Fibroblast of skin of abdomen (primary cell): ENCODE results near the gene CLDND2.
A peak's percentile ranks its signal among the peaks of the same experiment; 100 is the strongest.

Source experiments
- DNase-seq: peaks from one replicate; pipeline ENCODE4 v3.0.0-alpha.2; 2013

CLDND2 gene

DNA sequence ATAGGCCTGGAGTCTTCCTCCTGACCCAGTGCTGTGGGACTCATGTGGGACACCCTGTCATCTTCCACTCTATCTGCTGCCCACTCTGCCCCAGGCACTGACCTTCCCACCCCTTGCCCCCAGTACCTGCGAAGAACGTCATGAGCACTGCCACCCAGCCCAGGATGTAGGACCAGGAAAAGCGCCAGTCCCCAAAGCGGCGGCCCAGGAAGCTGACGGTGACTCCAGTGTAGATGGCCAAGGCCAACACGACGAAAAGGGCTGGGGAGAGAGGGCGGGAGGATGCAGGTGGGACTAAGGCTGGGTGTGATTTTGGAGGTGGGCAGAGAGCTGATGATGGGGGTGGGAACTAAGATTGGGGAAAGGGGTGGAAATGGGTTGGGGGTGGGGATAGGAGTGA is 11.6 kb upstream of the CLDND2 start:
- no peak for DNase-seq

DNA sequence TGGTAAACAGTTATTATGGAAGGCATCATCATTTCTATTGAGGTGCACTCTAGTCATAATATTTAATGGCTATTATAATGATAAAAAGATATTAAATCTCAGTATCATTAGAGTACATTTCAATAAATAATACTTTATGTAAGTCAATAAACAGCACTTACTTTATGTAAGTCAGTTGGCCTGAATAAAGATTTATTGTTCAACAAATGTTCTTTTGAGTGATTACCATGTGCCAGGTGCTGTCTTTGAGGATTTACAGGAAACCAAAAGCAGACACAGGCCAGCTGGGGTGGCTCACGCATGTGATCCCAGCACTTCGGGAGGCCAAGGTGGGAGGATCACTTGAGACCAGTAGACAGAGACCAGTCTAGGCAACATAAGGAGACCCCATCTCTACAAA is 8.6 kb upstream of the CLDND2 start:
- no peak for DNase-seq

DNA sequence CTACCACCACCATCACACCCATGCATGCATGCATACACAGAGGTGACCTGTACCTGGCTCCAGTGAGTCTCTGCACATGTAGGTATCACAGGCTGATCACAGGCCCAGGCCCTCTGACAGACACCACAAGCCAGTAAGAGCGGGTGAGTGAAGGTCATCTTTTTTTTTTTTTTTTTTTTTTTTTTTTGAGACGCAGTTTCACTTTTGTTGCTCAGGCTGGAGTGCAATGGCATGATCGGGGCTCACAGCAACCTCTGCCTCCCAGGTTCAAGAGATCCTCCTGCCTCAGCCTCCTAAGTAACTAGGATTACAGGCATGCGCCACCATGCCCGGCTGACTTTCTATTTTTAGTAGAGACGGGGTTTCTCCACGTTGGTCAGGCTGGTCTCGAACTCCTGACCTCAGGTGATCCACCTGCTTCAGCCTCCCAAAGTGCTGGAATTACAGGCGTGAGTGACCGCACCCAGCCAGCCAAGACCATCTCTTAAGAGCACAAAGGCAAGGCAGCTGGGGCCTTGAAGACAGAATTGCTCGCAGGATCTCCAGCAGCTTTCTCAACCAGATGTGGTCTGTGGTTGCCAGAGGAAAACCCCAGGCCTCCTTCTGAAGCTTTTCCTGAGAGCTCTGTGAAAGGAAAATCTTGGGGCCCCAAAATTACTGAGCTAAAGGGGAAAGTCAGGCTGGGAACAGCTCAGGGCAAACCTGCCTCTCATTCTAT is 6.9 kb upstream of the CLDND2 start:
- DNase-seq: no peak

DNA sequence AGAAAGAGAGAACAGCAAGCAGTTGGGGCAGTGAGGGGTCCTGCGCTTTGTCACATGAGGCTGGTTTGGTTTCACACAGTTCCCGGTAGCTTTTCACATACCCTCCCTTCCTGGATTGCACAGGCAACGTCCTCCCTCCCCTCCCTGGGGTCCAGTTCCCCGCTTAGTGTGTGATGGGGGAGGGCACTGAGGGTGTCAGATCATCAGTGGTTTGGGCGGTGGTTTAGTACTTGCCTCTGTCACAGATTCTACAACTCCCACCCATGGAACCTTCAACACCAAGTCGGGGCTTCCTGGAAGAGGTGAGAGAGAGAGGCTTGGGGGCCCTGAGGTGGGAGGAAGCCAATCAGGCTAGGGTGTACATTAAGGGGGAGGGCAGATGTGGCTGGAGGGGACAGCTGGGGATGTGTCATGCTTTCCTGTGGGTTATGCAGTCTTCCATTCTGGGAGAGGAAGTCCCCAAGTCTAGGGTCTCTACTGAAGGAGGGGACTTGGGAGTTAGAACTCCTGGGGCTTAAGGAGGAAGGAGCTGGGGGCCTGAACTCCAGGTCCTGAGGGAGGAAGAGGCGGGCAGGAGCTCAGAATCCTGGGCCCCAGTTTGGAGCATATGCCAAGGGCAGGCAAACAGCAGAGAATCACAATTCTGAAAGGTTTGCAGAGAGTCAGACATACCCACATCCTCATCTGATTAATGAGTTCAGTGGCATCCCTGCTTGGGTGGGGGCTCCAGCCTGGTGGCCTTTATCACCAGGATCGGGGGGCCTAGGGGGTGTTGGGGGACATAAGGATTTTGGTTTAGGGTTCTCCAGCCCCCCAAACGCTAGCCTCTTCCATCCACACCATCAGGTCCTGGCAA is 4.1 kb upstream of the CLDND2 start, which contains the start of gene NKG7:
TSS of gene NKG7 (minus strand) at position 6 of the 856 bp plus-strand sequence. CDS start 119 bp downstream, outside the sequence.
- DNase-seq: no peak

DNA sequence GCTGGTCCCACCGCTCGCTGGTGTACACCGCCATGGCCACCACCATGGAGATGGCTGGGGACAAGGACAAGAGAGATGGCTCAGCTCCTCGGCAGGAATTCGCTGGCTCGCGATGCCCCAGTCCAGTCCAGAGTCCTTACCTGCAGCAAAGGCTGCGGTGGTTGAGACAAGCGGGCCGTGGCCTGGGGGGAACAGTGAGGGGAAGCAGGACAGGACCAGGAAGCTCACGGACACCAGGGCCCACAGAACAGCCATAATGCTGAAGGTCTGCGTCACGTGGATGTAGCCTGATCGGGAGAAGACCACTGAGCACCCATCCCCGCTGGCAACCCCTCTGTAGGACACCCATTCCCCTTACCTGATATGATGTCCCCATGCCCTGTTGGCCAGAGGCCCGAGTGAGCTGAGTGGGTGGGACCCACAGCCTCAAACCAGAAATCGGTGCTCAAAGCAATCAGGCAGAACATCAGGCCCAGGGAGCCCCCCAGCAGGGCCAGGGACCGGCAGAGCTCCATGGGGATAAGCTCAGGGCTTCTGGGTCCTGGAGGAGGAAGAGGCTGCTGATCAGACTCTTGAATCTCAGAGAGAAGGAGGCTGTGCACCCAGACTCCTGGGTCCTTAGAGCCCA is 3.3 kb upstream of the CLDND2 start:
- no peak for DNase-seq

DNA sequence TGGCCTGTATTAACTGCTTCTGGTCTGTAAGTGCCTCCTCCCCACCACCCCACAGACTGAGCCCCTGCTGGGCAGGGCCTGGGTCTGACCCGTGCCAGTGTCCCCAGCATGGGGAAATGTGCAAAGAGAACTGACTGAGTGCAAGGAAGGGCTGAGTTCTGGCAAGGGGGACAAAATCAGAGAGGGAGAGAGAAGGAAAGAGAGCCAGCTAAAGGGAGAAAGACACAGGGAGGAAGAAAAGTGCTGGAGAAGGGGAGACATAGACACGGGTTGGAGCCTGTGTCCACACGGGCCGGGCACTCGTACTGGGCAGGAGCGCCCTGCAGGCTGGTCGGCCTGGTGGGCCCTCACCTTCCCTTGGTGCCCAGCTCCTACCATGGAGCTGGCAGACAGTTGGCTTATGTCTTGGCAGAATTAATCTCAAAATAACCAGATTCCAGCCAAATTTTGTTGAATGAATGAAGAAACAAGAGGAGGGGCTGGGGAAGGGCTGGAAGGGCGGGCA is 2.4 kb upstream of the CLDND2 start:
- DNase-seq: no peak

DNA sequence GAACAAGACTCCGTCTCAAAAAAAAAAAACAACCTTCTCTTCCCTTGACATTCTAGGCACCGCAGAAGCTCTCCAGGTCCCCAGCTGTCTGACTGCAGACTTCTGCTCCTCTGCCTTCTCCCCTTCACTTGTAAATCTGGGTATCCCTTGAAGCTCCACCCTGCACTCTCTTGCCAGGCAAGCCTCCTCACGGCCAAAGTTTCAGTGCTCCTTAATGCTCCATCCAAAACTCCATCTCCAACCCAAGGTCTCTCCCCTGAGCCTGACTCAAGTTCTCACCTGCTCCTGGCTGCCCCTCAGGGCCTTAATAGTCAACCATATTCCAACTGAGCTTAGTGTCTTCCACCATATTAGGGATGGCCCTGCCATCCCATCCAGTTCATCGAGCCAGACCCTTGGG is 1.4 kb upstream of the CLDND2 start:
- no peak for DNase-seq

DNA sequence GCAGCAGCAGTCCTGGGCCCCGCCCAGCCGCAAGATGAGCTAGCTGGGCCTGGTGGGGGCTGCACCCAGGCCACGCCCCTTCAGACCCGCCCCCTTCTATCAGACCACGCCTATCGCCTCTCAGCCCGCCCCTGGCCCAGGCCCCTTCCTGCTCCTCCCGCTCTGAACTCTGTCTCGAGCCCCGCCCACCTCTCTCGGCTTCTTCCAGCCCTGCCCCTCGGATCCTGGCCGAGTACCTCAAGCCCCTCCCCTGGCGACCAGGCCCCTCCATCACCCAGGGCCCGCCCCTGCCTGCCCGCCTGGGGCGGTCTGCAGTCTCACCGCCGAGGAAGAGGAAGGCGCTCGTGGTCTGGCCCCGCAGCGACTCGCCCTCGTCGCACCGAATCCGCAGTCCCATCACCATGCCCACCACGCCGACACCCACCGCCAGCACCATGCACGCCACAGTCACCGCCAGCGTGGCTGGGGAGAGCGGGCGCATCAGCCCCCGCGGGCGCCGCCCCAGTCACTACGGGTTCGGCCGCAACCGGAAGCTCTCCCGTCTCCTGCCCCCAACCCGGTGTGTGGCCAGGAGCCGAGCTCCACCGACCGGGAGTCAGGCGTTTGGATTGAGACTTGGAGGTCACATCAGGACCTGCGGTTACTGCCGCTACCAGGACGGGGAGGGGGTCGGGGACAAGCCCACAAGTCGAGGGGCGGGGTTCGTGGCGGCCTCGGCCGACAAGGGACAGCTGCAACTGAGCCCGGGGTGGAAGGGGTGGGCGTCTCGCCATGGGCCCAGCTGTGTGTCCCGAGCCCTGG is 1.0 kb downstream of the CLDND2 start:
- DNase-seq: peak; percentile 99

DNA sequence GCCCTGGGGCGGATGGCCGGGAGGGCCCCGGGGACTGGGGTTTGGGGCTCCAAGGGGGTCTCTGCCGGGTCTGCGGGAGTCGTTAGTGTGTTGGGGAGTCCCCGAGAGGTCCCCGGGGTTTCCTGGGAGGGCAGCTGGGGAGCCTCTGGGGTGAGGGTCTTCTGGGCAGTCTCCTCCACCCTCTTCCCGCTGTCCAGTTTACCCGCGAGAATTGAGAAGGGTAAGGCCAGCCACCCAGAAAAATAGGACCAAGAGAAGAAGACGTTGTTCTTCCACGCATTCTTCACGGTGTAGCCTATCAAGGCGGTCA is 1.6 kb downstream of the CLDND2 start:
- DNase-seq: no peak

DNA sequence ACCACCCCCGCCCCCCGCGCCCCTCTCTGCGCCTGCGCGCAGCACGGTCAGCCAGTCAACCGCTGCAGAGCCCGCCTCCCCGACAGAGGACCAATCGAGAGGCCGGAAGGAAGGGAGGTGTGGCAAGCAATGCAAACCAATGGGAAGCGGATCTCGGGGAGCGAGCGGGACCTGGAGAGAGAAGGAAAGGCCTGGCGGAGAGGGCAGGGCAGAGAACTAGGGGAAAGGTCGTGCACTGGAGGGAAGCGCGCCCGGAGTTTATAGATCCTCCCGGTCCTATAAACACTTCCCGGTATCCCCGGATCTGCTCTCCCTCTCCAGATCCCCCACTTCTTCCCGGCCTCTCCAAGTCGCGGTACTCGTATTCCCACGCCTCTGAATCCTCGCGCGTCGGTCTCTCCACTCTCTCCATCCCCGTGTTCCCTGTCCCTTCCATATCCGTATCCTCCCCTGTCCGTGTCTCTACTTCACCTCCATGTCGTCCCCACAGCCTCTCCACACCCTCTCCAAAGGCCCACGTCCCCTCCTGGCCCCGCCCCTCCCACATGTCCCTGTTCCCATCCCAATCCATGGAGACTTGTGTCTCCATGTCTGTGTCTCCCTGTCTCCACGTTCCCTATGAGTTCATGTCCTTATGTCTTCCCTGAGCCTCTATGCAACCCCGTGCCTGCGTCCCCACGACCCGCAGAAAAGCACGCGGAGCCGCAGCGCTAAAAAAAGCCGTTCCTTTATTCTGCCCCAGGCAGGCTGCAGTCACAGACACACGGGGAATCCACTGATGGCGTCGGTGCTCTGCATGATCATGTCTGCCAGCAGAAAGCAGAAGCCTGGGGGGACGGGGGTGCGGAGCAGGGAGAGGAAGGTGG is 2.2 kb downstream of the CLDND2 start:
- peak; percentile 98 for DNase-seq

DNA sequence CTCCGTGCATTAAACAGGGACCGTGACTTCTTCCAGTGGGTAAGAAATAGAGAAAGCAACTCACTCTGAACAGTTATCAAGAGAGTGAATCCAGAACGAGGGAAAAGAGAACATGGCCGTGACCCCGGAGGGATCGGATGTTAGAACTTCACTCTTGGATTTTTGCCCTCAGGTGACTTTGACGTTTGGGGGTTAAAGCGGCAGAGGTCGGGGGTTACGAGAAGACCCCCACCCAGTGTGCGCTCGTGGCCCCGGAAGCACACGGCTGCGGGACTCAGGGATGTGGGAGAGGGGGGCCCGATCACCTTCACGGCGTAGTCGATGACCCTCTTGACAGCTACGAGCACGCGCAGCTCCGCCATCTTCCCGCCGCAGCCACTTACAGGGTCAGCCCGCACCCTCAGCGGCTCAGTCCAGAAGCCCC is 2.8 kb downstream of the CLDND2 start, which contains the start of gene ETFB:
TSS of gene ETFB (minus strand) at position 424 of the 424 bp plus-strand sequence. CDS start at position 362, 62 bp downstream.
- DNase-seq: no peak

DNA sequence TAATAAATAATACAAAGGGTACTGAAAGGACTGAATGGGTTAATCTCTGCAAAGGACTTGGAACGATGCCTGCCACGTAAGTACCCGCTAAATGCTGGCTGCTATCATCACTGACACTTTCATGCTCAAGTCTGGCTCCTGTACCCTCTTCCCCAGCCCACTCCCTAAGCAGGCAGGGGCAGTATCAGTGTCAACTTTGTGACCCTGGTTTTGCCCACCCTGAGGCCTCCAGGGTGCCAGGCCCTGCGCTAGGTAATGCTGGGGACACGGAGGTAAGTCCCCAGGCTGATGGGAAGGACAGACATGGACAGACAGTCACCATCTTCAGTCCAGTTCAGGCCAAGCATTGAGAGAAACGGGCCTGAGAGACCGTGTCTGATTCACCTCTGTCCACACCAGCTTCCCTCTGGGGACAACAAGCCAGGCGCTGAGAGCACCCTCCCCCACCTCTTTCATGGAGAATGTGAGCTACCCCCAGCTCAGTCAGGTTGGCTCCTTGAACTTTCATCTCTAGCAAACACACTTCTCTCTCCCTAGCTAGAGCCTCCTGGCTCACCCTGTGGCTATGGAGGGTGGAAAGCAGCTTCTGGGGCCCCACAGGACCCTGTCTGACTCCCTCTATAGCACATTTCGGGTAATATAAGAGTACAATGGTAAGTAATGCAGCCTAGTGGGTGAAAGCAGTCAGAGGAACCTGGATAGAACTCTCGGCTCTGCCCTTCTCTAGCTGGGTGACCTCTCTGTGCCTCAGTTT is 3.4 kb downstream of the CLDND2 start:
- peak; percentile 31 for DNase-seq

DNA sequence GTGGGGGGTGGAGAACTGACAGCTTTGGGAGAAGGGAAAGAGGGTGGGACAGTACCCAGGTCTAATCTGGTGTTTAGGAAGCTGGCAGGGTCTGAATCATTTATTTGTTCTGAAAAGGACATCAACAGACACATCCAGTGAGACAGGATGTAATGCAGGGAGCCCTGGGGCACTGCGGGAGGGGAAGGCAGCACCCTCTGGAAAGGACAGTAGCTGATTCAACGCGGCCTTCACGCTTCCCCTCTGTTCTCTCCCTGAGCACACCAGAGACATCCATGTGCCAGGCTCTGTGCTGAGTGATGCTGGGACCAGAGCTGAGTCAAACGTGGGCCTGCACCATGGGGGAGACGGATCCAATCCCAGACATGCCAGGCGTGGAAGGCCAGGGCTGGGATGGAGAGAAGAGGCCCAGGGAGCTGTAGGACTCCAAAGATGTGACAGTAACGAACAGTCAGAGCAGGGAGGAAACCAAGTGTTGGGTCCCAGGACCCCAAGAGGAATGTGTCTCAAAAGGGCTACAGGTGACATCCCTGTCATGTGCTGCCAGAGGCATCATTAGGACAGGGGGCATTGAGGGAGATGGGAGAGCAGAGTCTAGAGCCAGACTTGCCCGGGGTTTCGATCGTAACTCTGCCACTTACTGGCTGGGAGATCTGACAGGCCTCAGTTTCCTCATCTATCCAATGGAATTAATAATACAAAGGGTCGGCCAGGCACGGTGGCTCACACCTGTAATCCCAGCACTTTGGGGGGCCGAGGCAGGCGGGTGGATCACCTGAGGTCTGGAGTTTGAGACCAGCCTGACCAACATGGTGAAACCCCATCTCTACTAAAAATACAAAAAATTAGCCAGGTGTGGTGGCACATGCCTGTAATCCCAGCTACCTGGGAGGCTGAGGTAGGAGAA is 4.3 kb downstream of the CLDND2 start:
- no peak for DNase-seq

DNA sequence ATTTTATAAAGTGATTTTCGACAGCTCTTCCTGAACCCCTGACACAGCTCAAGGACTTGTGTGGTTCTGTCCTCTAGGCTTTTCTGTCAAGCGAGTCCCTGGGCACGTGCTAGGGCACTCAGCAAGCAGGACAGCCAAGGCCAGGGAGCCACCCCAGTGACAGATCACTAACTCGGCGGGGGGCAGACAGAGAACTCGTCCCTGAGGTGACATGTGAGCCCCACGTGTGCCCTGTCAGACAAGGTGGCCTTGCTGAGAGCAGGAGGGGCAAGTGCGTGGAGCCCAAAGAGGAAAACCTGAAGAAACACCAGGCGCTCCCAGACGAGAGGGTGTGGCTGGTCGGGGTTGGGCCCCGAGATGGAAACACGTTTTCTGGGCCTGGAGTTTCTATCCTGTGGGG is 7.6 kb downstream of the CLDND2 start:
- no peak for DNase-seq

DNA sequence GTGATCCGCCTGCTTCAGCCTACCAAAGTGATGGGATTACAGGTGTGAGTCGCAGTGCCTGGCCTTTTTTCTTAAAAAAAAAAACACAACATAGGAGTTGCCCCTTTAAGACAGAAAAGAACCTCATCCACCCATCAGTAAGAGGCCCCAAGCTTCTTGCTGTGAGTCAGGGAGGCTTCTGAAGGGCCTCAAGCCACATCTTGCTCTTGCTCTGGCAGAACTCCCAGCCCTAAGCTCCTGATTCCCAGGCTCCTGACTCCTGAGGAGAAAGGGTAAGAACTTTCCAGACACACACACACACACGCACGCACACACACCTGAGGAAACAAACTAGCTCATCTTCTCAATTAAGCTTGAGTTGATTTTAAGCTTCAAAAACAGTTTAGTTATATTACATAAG is 9.5 kb downstream of the CLDND2 start:
- peak; percentile 81 for DNase-seq

DNA sequence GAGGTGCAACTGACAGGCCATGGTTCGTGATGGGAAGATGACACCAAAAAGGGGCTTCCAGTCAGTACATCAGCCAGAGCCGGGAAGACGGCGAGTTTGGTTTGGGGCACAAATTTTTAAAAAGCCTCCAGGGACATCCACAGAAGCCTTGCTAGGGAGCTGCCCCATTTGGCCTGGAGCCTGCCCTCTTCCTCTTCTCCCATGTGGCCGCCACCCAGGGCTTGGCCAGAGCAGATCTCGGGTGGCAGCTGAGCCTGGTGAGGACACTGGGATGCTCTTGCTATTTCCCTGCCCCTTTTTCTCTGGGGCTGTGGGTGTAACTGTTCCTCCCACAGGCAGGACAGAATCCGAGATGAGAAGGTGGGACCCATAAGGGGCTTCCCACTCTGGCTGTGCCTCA is 10.9 kb downstream of the CLDND2 start:
- DNase-seq: no peak

DNA sequence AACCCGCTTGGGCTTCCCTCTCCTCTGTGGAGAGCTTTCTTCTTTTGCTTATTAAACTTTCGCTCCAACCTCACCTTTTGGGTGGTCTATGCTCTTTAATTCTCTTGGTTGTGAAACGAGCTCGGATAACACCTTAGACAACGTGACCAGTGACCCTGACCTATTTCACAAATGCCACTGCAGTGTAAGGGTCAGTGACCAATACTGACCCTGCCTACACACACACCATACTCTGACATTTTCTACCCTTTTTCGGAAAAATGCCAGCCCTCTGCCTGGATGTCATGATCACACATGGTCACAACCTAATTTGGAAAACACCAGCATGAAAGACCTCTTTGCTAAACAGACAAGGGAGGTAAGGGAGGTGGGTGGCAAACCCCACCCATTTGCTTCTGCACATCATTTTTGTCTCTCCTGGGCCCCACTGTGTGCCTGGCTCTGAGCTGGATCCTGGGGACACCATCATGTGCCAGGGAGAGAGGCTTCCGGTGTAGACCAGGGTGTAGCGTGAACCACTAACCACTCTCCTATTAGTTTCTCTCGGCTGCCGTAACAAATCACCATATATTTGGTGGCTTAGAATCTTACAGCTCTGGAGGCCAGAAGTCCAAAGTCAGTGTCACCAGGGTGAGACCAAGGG is 12.5 kb downstream of the CLDND2 start:
- no peak for DNase-seq

DNA sequence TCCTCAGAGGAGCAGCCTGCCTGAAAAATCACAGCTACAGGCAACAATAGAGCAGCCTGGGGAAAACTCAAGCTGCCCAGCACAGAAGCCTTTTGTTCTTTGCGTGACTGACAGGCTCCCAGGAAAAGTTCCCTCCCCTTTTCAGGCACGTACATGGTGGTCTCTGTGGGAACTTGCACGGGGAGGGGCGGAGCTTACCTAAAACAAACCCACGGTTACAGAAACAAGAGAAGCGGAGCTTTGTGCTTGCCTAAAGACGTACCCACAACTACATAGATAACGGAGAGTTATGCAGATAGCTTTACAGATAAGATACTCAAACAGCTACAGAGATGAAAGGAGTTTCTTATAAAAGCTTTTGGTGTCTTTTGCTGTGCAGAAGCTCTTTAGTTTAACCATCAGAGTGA is 14.1 kb downstream of the CLDND2 start:
- DNase-seq: no peak
